SK-N-SH (cell line): ENCODE measurements around the gene CTBP2. TPM values are rescaled to one million over a fixed set of nuclear protein-coding genes. Genes with fewer than 3 reads are reported as not detected.
A peak's percentile ranks its signal among the peaks of the same experiment; 100 is the strongest.

ENCODE experiments used
- CTCF ChIA-PET: fragments of 300-600, 350-600 bp; formaldehyde crosslinking; extraction: SDS; loops from one replicate; lab custom pipeline; 2021; lab: Yijun Ruan, JAX
- POLR2A ChIA-PET: fragments of 350-600 bp; sonication (Branson Sonifier 250); formaldehyde crosslinking; extraction: SDS; loops from one replicate; lab custom pipeline; 2020; ENCODE audit warnings: antibody characterized with exemption, inconsistent platforms; lab: Yijun Ruan, JAX
- DNase-seq: peaks from one replicate; pipeline ENCODE4 v3.0.0; 2012
- H2AFZ ChIP-seq: fragments of 200-600 bp; sonication (generic); 2 replicates; pipeline ENCODE4 v1.8.1; 2016; ENCODE audit warnings: antibody characterized with exemption, mild to moderate bottlenecking, low read depth
- H3F3A ChIP-seq: fragments of 200-600 bp; sonication (generic); replicated peaks from 2 replicates; pipeline ENCODE3; 2016; ENCODE audit warnings: antibody characterized with exemption, mild to moderate bottlenecking; ENCODE audit not compliant: insufficient read depth
- H3K27ac ChIP-seq, 2 experiments: fragments of 200-500 bp in 1 of 2; fragments of 200-600 bp in 1 of 2; sonication (Bioruptor generic) in 1 of 2; sonication (generic), shearing (Covaris generic) in 1 of 2; 2 replicates each; pipeline versions ENCODE4 v1.5.1 to v1.6.1; 2014 to 2016; ENCODE audit warnings: low read depth in 2 of 2, inconsistent platforms in 1 of 2, low read length in 1 of 2, mild to moderate bottlenecking in 1 of 2, mixed read lengths in 1 of 2
- H3K27me3 ChIP-seq: fragments of 200-600 bp; sonication (generic), shearing (Covaris generic); 2 replicates; pipeline ENCODE4 v1.6.1; 2016; ENCODE audit warnings: mixed run types; ENCODE audit not compliant: insufficient read depth
- H3K36me3 ChIP-seq, 2 experiments: fragments of 200-500 bp in 1 of 2; fragments of 200-600 bp in 1 of 2; sonication (Bioruptor generic) in 1 of 2; sonication (generic) in 1 of 2; replicated peaks in 1 of 2; 2 replicates each; pipeline versions ENCODE3 to v1.5.1; 2014 to 2016; ENCODE audit warnings: low read length in 1 of 2, mild to moderate bottlenecking in 1 of 2; ENCODE audit not compliant: insufficient read depth in 2 of 2, control insufficient read depth in 1 of 2
- H3K4me1 ChIP-seq, 2 experiments: fragments of 200-500 bp in 1 of 2; fragments of 200-600 bp in 1 of 2; sonication (Bioruptor generic) in 1 of 2; sonication (generic), shearing (Covaris generic) in 1 of 2; 2 replicates each; pipeline versions ENCODE4 v1.5.1 to v1.6.1; 2014 to 2016; ENCODE audit warnings: low read depth in 1 of 2, low read length in 1 of 2, mixed run types in 1 of 2; ENCODE audit not compliant: insufficient read depth in 2 of 2, control insufficient read depth in 1 of 2
- H3K4me2 ChIP-seq: fragments of 200-600 bp; sonication (generic), shearing (Covaris generic); 2 replicates; pipeline ENCODE4 v1.6.1; 2017; ENCODE audit warnings: mixed run types
- H3K4me3 ChIP-seq, 2 experiments: fragments of 200-500 bp in 1 of 2; fragments of 200-600 bp in 1 of 2; sonication (Bioruptor generic) in 1 of 2; sonication (generic), shearing (Covaris generic) in 1 of 2; 2 replicates each; pipeline versions ENCODE4 v1.5.1 to v1.8.1; 2014 to 2016; ENCODE audit warnings: low read depth in 2 of 2, inconsistent platforms in 1 of 2, low read length in 1 of 2, mild to moderate bottlenecking in 1 of 2, mixed read lengths in 1 of 2, moderate library complexity in 1 of 2
- H3K79me2 ChIP-seq: fragments of 200-600 bp; sonication (generic); 2 replicates; pipeline ENCODE4 v1.8.1; 2017; ENCODE audit warnings: mild to moderate bottlenecking; ENCODE audit not compliant: insufficient read depth
- H3K9ac ChIP-seq: fragments of 200-600 bp; sonication (generic); 2 replicates; pipeline ENCODE4 v1.6.1; 2017; ENCODE audit warnings: mixed run types
- H3K9me2 ChIP-seq: fragments of 200-600 bp; sonication (generic); 2 replicates; pipeline ENCODE4 v1.6.1; 2017; ENCODE audit warnings: mixed run types
- H3K9me3 ChIP-seq: fragments of 200-600 bp; sonication (generic); 2 replicates; pipeline ENCODE4 v1.6.1; 2017; ENCODE audit warnings: mixed run types, mild to moderate bottlenecking, moderate library complexity
- H4K20me1 ChIP-seq: fragments of 200-600 bp; sonication (generic); 2 replicates; pipeline ENCODE4 v1.6.1; 2017; ENCODE audit warnings: mild to moderate bottlenecking, mixed run types; ENCODE audit not compliant: insufficient read depth
- FOSL2 ChIP-seq: IDR thresholded peaks from 2 replicates; pipeline ENCODE4 v1.4.0; 2012; ENCODE audit warnings: low read depth, mild to moderate bottlenecking, moderate library complexity, borderline replicate concordance
- FOXJ3 ChIP-seq: sonication (generic); formaldehyde crosslinking; IDR thresholded peaks from 2 replicates; pipeline ENCODE4 v1.5.1; 2020; ENCODE audit warnings: mild to moderate bottlenecking, missing genetic modification reagents
- GABPA ChIP-seq: IDR thresholded peaks from 2 replicates; pipeline ENCODE4 v1.4.0; 2012; ENCODE audit warnings: low read depth, mild to moderate bottlenecking
- GATA2 ChIP-seq: sonication (generic); formaldehyde crosslinking; IDR thresholded peaks from 2 replicates; pipeline ENCODE4 v1.5.0; 2020; ENCODE audit warnings: mild to moderate bottlenecking, missing genetic modification reagents
- MXI1 ChIP-seq: IDR thresholded peaks from 2 replicates; pipeline ENCODE4 v1.6.1; 2012; ENCODE audit warnings: mild to moderate bottlenecking, low read depth, low read length, improper control_type of control experiment
- NRF1 ChIP-seq: IDR thresholded peaks from 2 replicates; pipeline ENCODE4 v1.6.1; 2012; ENCODE audit warnings: low read depth, mild to moderate bottlenecking, low read length
- RAD21 ChIP-seq: IDR thresholded peaks from 2 replicates; pipeline ENCODE4 v1.6.1; 2012; ENCODE audit warnings: mild to moderate bottlenecking, low read length
- RCOR1 ChIP-seq: fragments of 150-350 bp; IDR thresholded peaks from 2 replicates; pipeline ENCODE4 v1.6.1; 2017; ENCODE audit warnings: antibody characterized with exemption, low read length
- RXRA ChIP-seq: IDR thresholded peaks from 2 replicates; pipeline ENCODE4 v1.4.0; 2012; ENCODE audit warnings: low read depth, mild to moderate bottlenecking, borderline replicate concordance
- SIN3A ChIP-seq: IDR thresholded peaks from 2 replicates; pipeline ENCODE4 v1.6.1; 2012; ENCODE audit warnings: low read depth, mild to moderate bottlenecking, low read length, moderate library complexity, borderline replicate concordance
- YY1 ChIP-seq: IDR thresholded peaks from 2 replicates; pipeline ENCODE4 v1.4.0; 2012; ENCODE audit warnings: low read depth, mild to moderate bottlenecking
- WGBS: methylation state at CpG from one replicate; pipeline ENCODE4 v1.1.6; 2017; ENCODE audit warnings: low lambda C conversion rate; 5-methylcytosine and 5-hydroxymethylcytosine counted together
- polyA plus RNA-seq, 3 experiments: library from polyadenylated mRNA; depleted of rRNA; stranded (reverse); fragments of >200 nt; gene quantifications; 2 replicates each; pipeline ENCODE4 v1.2.3, GENCODE V29; 2012
- TF ChIP-seq, protein P1 (sequence below): fragments of 200-600 bp; sonication (generic); IDR thresholded peaks from 2 replicates; pipeline ENCODE4 v1.6.1; 2017; ENCODE audit warnings: antibody characterized with exemption, mild to moderate bottlenecking, moderate library complexity
- TF ChIP-seq, protein P2 (sequence below): fragments of 150-350 bp; IDR thresholded peaks from 2 replicates; pipeline ENCODE4 v1.6.1; 2016; ENCODE audit warnings: mild to moderate bottlenecking, low read depth, low read length
- TF ChIP-seq, protein P3 (sequence below): IDR thresholded peaks from 2 replicates; pipeline ENCODE4 v1.6.1; 2012; ENCODE audit warnings: mild to moderate bottlenecking, low read depth, low read length, moderate library complexity

The CTBP2 gene
- polyA plus RNA-seq, 1 of the 3 experiments (the other 2 are of a cell fraction), result 69.7 TPM

DNA sequence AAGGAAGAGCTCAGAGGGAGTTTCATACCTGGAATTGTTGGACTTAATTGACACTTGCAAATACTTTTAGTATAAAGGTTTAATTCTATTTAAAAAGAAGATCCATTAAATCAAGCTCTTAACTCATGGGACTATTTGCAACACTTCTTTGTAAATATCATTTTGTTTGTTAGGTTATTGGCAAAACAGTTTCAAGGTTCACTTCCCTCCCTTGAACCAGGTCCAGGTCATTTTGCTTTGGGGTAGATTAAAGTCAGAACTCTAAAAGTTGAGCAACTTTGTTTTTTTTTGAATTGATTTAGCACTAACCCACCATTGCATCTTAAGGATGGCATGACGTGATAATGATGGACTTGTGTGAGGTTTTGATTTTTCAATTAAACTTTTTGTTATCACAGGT lies 172.6 kb downstream of the CTBP2 start:
- Histone ChIP-seq H4K20me1 (peaks cover 6% of the 10 kb centered on the region; the same call in 1 of the 2 replicates), H3K36me3 (peaks cover 72 to 85% of the 10 kb centered on the region in 2 experiments), H3K4me3 (no peak overlapping the region), H3K4me1 (no peaks in the 10 kb centered on the region; a peak in 1 of 4 replicates), H2AFZ (no peak overlapping the region), H3F3A (peaks cover 41% of the 10 kb centered on the region), H3K9me3 (no peaks in the 10 kb centered on the region), H3K27ac (no peak overlapping the region), H3K4me2 (no peak overlapping the region), H3K9me2 (no peaks in the 10 kb centered on the region), H3K9ac (no peak overlapping the region), H3K79me2 (peaks cover 17% of the 10 kb centered on the region; the same call in 1 of the 2 replicates), H3K27me3 (no peaks in the 10 kb centered on the region)
- ChIA-PET CTCF (no interaction called here), POLR2A (no interaction called here)
- no peak for DNase-seq
- TF ChIP-seq, protein P1, sequence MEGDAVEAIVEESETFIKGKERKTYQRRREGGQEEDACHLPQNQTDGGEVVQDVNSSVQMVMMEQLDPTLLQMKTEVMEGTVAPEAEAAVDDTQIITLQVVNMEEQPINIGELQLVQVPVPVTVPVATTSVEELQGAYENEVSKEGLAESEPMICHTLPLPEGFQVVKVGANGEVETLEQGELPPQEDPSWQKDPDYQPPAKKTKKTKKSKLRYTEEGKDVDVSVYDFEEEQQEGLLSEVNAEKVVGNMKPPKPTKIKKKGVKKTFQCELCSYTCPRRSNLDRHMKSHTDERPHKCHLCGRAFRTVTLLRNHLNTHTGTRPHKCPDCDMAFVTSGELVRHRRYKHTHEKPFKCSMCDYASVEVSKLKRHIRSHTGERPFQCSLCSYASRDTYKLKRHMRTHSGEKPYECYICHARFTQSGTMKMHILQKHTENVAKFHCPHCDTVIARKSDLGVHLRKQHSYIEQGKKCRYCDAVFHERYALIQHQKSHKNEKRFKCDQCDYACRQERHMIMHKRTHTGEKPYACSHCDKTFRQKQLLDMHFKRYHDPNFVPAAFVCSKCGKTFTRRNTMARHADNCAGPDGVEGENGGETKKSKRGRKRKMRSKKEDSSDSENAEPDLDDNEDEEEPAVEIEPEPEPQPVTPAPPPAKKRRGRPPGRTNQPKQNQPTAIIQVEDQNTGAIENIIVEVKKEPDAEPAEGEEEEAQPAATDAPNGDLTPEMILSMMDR, result no peak
- no peak for TF ChIP-seq GABPA
- WGBS, result 100% methylated on average over 1 of the region's 1 CpG

DNA sequence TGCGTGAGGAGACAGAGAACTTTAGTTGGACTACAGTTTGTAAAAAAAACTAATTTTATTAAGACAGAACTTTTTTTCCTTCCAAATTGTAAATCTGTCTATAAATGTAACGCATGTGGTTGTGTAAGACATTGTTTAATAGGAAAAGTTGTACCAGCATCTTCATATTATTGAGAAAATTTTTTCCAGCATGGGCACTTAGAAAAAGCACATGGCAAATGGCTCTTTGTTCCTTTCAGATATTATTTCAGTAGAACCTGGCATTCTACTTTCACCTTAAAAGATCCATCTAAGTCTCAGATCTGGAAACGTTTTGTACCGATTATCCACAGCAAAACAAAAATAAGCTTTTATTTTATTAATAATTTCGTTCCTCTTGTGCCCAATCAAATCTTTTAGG lies 175.2 kb downstream of the CTBP2 start:
- Histone ChIP-seq H3K4me1 (no peaks in the 10 kb centered on the region; a peak in 1 of 4 replicates), H2AFZ (no peak overlapping the region), H3K79me2 (peaks cover 29% of the 10 kb centered on the region; the same call in 1 of the 2 replicates), H3K27me3 (no peaks in the 10 kb centered on the region), H3K36me3 (peaks cover 57 to 78% of the 10 kb centered on the region in 2 experiments), H3K9me3 (no peaks in the 10 kb centered on the region), H3K9me2 (no peaks in the 10 kb centered on the region), H3K4me2 (no peak overlapping the region), H3K9ac (no peak overlapping the region), H3F3A (peaks cover 34% of the 10 kb centered on the region), H3K4me3 (no peak overlapping the region), H3K27ac (0 out of 4 replicates have a peak overlapping the region, but pooled peaks of 1 of the 2 experiments have one; percentile 7), H4K20me1 (0 out of 2 replicates have a peak, but pooled peaks cover 3% of the 10 kb centered on the region)
- 93% methylated on average over 5 of the region's 5 CpGs for WGBS
- DNase-seq, result no peak
- TF ChIP-seq YY1, result no peak
- TF ChIP-seq RCOR1, result no peak
- no peak for TF ChIP-seq FOXJ3 (CRISPR knock-in tag)
- TF ChIP-seq GATA2, result no peak
- POLR2A ChIA-PET, result no interaction called here
- CTCF ChIA-PET, result interaction anchor here (1.0 to 2.9 kb wide), 2 partner anchors 7 to 76 kb away, joined by 4 to 13 read pairs; no protein-coding TSS in a partner anchor

DNA sequence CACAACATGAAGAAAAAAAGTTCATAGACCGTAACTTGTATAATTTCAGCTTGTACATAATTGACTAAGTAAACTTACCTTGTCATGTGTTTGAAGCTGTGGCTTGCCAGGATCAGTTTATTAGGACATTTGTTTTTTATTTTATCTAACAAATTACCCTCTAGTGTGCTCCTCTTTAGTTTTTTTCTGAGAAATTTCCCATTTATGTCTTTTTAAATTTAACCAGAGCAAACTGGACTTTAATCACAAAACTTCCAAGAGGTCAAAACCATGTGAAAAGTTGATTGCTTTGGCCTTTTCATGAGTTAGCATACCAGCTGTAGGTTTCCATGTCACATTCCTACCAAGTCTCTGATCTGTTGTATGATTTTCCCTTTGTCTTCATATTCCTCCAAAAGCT lies 176.0 kb downstream of the CTBP2 start:
- H3K9ac ChIP-seq, result no peak overlapping the region
- H3K27me3 ChIP-seq, result no peaks in the 10 kb centered on the region
- WGBS, result 97% methylated on average over 1 of the region's 1 CpG
- ChIA-PET POLR2A (no interaction called here), CTCF (interaction anchor here (2.9 kb wide), 2 partner anchors 8 to 77 kb away, joined by 12 to 13 read pairs; no protein-coding TSS in a partner anchor)
- no peaks in the 10 kb centered on the region for H3K9me2 ChIP-seq
- no peak overlapping the region for H3K4me3 ChIP-seq
- no peak overlapping the region for H2AFZ ChIP-seq
- no peaks in the 10 kb centered on the region; a peak in 1 of 4 replicates for H3K4me1 ChIP-seq
- 0 out of 2 replicates have a peak, but pooled peaks cover 3% of the 10 kb centered on the region for H4K20me1 ChIP-seq
- peaks cover 37% of the 10 kb centered on the region; the same call in 1 of the 2 replicates for H3K79me2 ChIP-seq
- H3K4me2 ChIP-seq, result no peak overlapping the region
- no peaks in the 10 kb centered on the region for H3K9me3 ChIP-seq
- H3K36me3 ChIP-seq, result peaks cover 56 to 74% of the 10 kb centered on the region in 2 experiments
- no peak for DNase-seq
- peaks cover 28% of the 10 kb centered on the region for H3F3A ChIP-seq
- H3K27ac ChIP-seq, result no peak overlapping the region; a peak in 1 of 4 replicates
- TF ChIP-seq RAD21, result no peak
- TF ChIP-seq, protein P2, sequence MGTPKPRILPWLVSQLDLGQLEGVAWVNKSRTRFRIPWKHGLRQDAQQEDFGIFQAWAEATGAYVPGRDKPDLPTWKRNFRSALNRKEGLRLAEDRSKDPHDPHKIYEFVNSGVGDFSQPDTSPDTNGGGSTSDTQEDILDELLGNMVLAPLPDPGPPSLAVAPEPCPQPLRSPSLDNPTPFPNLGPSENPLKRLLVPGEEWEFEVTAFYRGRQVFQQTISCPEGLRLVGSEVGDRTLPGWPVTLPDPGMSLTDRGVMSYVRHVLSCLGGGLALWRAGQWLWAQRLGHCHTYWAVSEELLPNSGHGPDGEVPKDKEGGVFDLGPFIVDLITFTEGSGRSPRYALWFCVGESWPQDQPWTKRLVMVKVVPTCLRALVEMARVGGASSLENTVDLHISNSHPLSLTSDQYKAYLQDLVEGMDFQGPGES, result no peak
- no peak for TF ChIP-seq RCOR1
- TF ChIP-seq, protein P3, sequence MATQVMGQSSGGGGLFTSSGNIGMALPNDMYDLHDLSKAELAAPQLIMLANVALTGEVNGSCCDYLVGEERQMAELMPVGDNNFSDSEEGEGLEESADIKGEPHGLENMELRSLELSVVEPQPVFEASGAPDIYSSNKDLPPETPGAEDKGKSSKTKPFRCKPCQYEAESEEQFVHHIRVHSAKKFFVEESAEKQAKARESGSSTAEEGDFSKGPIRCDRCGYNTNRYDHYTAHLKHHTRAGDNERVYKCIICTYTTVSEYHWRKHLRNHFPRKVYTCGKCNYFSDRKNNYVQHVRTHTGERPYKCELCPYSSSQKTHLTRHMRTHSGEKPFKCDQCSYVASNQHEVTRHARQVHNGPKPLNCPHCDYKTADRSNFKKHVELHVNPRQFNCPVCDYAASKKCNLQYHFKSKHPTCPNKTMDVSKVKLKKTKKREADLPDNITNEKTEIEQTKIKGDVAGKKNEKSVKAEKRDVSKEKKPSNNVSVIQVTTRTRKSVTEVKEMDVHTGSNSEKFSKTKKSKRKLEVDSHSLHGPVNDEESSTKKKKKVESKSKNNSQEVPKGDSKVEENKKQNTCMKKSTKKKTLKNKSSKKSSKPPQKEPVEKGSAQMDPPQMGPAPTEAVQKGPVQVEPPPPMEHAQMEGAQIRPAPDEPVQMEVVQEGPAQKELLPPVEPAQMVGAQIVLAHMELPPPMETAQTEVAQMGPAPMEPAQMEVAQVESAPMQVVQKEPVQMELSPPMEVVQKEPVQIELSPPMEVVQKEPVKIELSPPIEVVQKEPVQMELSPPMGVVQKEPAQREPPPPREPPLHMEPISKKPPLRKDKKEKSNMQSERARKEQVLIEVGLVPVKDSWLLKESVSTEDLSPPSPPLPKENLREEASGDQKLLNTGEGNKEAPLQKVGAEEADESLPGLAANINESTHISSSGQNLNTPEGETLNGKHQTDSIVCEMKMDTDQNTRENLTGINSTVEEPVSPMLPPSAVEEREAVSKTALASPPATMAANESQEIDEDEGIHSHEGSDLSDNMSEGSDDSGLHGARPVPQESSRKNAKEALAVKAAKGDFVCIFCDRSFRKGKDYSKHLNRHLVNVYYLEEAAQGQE, result no peak
- TF ChIP-seq SIN3A, result no peak
- no peak for TF ChIP-seq FOSL2
- TF ChIP-seq NRF1, result no peak
- TF ChIP-seq MXI1, result no peak
- no peak for TF ChIP-seq RXRA
